Globus pallidus (tissue), 1 donor: ENCODE results near the gene EVC.
"Not testable (repeated sequence)": the region's sequence is repeated elsewhere in the genome, so short reads cannot be mapped to it uniquely, and the experiment has no call there.

Source experiments
- DNase-seq: peaks from one replicate; pipeline ENCODE4 v3.0.0-alpha.2; 2015; ENCODE audit warnings: low spot score

EVC gene

GRCh38 chr4:5812506-5813229 is 101.7 kb downstream of the EVC start:
- peak; percentile 54 for DNase-seq

- no peak for DNase-seq
Measured at GRCh38 chr4:5813882-5814255, 102.9 kb downstream of the EVC start.

- DNase-seq, result no peak
Measured at GRCh38 chr4:5814421-5814820, 103.4 kb downstream of the EVC start.

- DNase-seq, result no peak
Measured at GRCh38 chr4:5815641-5816040, 104.6 kb downstream of the EVC start.

GRCh38 chr4:5816101-5816500 is 105.1 kb downstream of the EVC start:
- no peak for DNase-seq

GRCh38 chr4:5816851-5817375 is 105.9 kb downstream of the EVC start:
- no peak for DNase-seq

- no peak for DNase-seq
Measured at GRCh38 chr4:5821665-5822358, 110.8 kb downstream of the EVC start.

GRCh38 chr4:5822619-5823018 is 111.6 kb downstream of the EVC start:
- DNase-seq, result no peak

- DNase-seq, result no peak
Measured at GRCh38 chr4:5823542-5824211, 112.7 kb downstream of the EVC start.

GRCh38 chr4:5824227-5824626 is 113.2 kb downstream of the EVC start:
- DNase-seq, result no peak

- DNase-seq, result no peak
Measured at GRCh38 chr4:5824635-5825034, 113.6 kb downstream of the EVC start.

GRCh38 chr4:5825321-5826041 is 114.5 kb downstream of the EVC start:
- DNase-seq, result no peak

GRCh38 chr4:5826437-5827107 is 115.6 kb downstream of the EVC start:
- DNase-seq, result no peak

- DNase-seq, result no peak
Measured at GRCh38 chr4:5827108-5828004, 116.4 kb downstream of the EVC start.

- no peak for DNase-seq
Measured at GRCh38 chr4:5828005-5828391, 117.0 kb downstream of the EVC start.

GRCh38 chr4:5836943-5837342 is 125.9 kb downstream of the EVC start:
- DNase-seq, result no peak

- not testable (repeated sequence) for DNase-seq
Measured at GRCh38 chr4:5837483-5837882, 126.5 kb downstream of the EVC start.

- DNase-seq, result no peak
Measured at GRCh38 chr4:5839332-5839731, 128.3 kb downstream of the EVC start.

- no peak for DNase-seq
Measured at GRCh38 chr4:5839751-5840674, 129.0 kb downstream of the EVC start.

GRCh38 chr4:5842456-5842855 is 131.5 kb downstream of the EVC start:
- no peak for DNase-seq
